Hepatocyte (in vitro differentiated cells): ENCODE data around the gene CDK5.

Experiments used
- EZH2 ChIP-seq: fragments of 200-600 bp; sonication (generic); IDR thresholded peaks from 2 replicates; pipeline ENCODE4 v1.6.1; 2016; ENCODE audit warnings: antibody characterized with exemption, mild to moderate bottlenecking, borderline replicate concordance
- TF ChIP-seq, protein P1 (sequence below): fragments of 200-600 bp; sonication (generic); IDR thresholded peaks from 2 replicates; pipeline ENCODE4 v1.5.1; 2016; ENCODE audit warnings: antibody characterized with exemption, mild to moderate bottlenecking; ENCODE audit not compliant: poor library complexity

DNA sequence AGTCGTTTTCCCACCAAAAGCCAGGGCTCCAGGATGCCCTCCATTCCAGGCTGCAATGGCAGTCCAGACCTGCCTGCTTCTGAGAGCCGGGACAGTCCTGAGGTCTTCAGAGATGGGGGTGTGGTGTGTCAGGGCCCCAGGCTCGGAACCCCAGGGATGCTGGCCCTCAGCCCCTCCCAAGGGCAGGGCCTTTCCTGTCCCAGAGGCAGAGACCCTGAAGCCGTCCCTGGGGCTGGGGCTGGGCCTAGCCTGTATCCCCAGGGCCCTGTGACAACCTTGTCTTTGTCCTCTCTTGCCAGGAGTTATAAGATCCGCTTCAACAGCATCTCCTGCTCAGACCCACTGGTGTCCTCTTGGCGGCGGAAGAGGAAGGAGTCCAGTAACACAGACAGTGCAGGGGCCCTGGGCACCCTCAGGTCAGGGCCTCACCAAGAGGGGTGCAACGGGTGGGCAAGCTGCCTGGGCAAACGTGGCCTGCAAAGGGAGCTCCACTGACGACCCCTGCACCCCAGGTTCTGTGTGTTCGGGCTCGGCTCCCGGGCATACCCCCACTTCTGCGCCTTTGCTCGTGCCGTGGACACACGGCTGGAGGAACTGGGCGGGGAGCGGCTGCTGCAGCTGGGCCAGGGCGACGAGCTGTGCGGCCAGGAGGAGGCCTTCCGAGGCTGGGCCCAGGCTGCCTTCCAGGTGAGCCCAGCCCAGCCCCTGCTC is 51.0 kb downstream of the CDK5 start:
- TF ChIP-seq, protein P1, sequence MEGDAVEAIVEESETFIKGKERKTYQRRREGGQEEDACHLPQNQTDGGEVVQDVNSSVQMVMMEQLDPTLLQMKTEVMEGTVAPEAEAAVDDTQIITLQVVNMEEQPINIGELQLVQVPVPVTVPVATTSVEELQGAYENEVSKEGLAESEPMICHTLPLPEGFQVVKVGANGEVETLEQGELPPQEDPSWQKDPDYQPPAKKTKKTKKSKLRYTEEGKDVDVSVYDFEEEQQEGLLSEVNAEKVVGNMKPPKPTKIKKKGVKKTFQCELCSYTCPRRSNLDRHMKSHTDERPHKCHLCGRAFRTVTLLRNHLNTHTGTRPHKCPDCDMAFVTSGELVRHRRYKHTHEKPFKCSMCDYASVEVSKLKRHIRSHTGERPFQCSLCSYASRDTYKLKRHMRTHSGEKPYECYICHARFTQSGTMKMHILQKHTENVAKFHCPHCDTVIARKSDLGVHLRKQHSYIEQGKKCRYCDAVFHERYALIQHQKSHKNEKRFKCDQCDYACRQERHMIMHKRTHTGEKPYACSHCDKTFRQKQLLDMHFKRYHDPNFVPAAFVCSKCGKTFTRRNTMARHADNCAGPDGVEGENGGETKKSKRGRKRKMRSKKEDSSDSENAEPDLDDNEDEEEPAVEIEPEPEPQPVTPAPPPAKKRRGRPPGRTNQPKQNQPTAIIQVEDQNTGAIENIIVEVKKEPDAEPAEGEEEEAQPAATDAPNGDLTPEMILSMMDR = no peak
- no peak for TF ChIP-seq EZH2
